Memory B cell (primary cell): ENCODE data around the gene IPO11.

Experiments
- ATAC-seq: fragments of 150-1000 bp; cut with Tn5 transposase; 2 replicates; pipeline ENCODE4 v1.10.0; 2021; ENCODE audit warnings: low read depth, mild to moderate bottlenecking, moderate library complexity
- DNase-seq, 2 donors: peaks; one replicate each; pipeline ENCODE4 v3.0.0; 2022; ENCODE audit warnings: low spot score in 2 of 2
- H3K27ac Mint-ChIP-seq: one replicate; pipeline ENCODE4 v1.8.0; 2022; ENCODE audit warnings: mild to moderate bottlenecking, moderate library complexity, mixed read lengths
- H3K27me3 Mint-ChIP-seq: one replicate; pipeline ENCODE4 v1.8.0; 2022; ENCODE audit warnings: mixed read lengths
- H3K36me3 Mint-ChIP-seq: one replicate; pipeline ENCODE4 v1.8.0; 2022; ENCODE audit warnings: mild to moderate bottlenecking, mixed read lengths
- H3K4me1 Mint-ChIP-seq: one replicate; pipeline ENCODE4 v1.8.0; 2022; ENCODE audit warnings: mixed read lengths
- H3K4me3 Mint-ChIP-seq: one replicate; pipeline ENCODE4 v1.8.0; 2022; ENCODE audit warnings: mild to moderate bottlenecking, moderate library complexity, mixed read lengths
- H3K9me3 Mint-ChIP-seq: one replicate; pipeline ENCODE4 v1.8.0; 2022; ENCODE audit warnings: mixed read lengths

Gene IPO11

DNA sequence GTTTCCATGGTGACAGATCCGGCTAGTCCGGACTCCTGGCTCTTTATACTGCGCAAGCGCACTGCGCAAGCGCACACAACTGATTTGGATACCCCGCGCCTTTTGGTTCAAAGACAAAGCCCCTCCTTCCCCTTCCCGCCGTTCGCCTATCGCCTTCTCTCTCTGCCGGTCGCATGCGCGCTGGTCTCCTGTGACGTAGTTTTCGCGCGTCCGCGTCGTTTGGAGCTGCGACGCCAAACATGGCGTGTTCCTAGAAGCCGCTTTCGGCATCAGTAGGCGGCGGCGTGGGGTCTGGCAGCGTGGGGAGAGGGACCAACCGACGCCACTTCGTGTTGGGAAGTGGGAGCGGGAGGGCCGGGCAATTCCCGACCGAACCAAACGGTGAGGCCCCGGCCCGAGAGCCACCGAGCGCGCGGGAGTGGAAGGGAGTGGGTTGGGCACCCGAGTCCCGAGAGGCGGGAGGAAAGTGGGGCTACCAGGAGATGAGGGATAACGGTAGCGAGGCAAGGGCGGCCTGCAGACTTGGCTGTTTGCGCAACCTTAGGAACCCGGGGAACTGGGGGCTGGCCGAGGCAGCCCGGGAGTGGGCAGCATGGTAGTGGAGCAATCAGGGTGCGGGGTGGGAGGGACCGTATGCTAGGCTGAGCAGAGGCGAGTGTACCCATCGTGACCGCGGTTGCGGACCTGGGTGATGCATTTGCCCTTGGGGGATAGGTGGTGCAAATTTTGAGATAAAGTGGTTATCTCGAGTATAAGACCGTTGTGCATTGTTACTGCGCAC lies at the start of gene IPO11:
Gene IPO11 (plus strand): TSS at position 215 of the 781 bp plus-strand sequence. CDS start 24,517 bp downstream, outside the sequence.
- Mint-ChIP-seq H3K36me3 (no peaks in the 10 kb centered on the region), H3K9me3 (no peaks in the 10 kb centered on the region), H3K4me3 (peak within 1 kb of the TSS; percentile 89), H3K27me3 (no peaks in the 10 kb centered on the region), H3K27ac (peak within 1 kb of the TSS; percentile 90), H3K4me1 (peaks cover 6% of the 10 kb centered on the region)
- DNase-seq (peak; percentile 97 to 99), ATAC-seq (peak; percentile 91)

DNA sequence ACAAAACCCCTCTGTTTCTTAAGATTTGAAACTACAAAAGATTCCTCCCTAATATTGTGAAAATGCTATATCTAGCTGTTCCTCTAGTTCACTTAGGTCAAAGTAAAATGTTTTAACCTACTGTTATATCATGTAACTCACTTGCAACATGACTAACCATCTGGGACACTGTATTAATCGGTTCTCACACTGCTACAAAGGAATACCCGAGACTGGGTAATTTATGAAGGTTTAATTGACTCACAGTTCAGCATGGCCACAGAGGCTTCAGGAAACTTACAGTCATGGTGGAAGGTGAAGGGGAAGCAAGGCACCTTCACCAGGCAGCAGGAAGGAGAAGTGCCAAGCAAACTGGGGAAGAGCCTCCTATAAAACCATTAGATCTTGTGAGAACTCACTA lies 43.5 kb upstream of the IPO11 start:
- H3K27ac Mint-ChIP-seq: peak overlapping the region; percentile 67
- no peak overlapping the region for H3K4me3 Mint-ChIP-seq
- ATAC-seq: no peak
- peaks cover 3% of the 10 kb centered on the region for H3K9me3 Mint-ChIP-seq
- no peaks in the 10 kb centered on the region for H3K27me3 Mint-ChIP-seq
- H3K36me3 Mint-ChIP-seq: peaks cover 22% of the 10 kb centered on the region
- DNase-seq: no peak
- no peaks in the 10 kb centered on the region for H3K4me1 Mint-ChIP-seq

- H3K9me3 Mint-ChIP-seq: no peaks in the 10 kb centered on the region
- no peaks in the 10 kb centered on the region for H3K4me1 Mint-ChIP-seq
- no peak for ATAC-seq
- H3K27ac Mint-ChIP-seq: no peak overlapping the region
- peaks cover 17% of the 10 kb centered on the region for H3K36me3 Mint-ChIP-seq
- H3K27me3 Mint-ChIP-seq: no peaks in the 10 kb centered on the region
- H3K4me3 Mint-ChIP-seq: no peak overlapping the region
- no peak for DNase-seq
These were observed 41.2 kb upstream of the IPO11 start for GRCh38 chr5:62371409-62371808.

- H3K27me3 Mint-ChIP-seq: no peaks in the 10 kb centered on the region
- no peak for DNase-seq
- H3K9me3 Mint-ChIP-seq: no peaks in the 10 kb centered on the region
- no peak overlapping the region for H3K4me3 Mint-ChIP-seq
- no peak overlapping the region for H3K27ac Mint-ChIP-seq
- H3K4me1 Mint-ChIP-seq: no peaks in the 10 kb centered on the region
- ATAC-seq: no peak
- H3K36me3 Mint-ChIP-seq: peaks cover 15% of the 10 kb centered on the region
These were observed 40.0 kb upstream of the IPO11 start for GRCh38 chr5:62372600-62372999.

DNA sequence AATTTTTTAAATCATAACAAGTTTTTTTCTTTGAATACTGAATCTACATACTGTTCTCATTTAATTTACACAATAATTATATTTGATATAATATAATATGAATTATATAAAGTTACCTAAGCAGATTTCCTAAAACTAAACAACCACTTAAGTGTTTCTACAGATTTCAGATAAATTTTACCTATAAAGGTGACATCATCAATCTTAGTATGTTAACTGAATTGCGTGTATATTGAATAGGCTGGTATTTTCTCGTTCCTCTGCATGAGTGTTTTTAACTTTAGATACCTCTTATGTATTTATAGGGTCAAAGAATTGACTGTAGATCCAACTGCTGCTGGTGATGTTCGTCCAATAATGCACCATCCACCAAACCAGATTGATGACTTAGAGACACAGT lies 39.2 kb upstream of the IPO11 start:
- no peak for DNase-seq
- no peaks in the 10 kb centered on the region for H3K27me3 Mint-ChIP-seq
- peaks cover 17% of the 10 kb centered on the region for H3K36me3 Mint-ChIP-seq
- no peaks in the 10 kb centered on the region for H3K4me1 Mint-ChIP-seq
- peak overlapping the region; percentile 35 for H3K27ac Mint-ChIP-seq
- no peak overlapping the region for H3K4me3 Mint-ChIP-seq
- no peak for ATAC-seq
- H3K9me3 Mint-ChIP-seq: no peaks in the 10 kb centered on the region

GRCh38 chr5:62374090-62374489 lies 38.5 kb upstream of the IPO11 start:
- Mint-ChIP-seq H3K27ac (peak overlapping the region; percentile 35), H3K9me3 (no peaks in the 10 kb centered on the region), H3K4me3 (no peak overlapping the region), H3K4me1 (no peaks in the 10 kb centered on the region), H3K36me3 (peaks cover 16% of the 10 kb centered on the region), H3K27me3 (no peaks in the 10 kb centered on the region)
- ATAC-seq (no peak), DNase-seq (no peak)

- no peaks in the 10 kb centered on the region for H3K4me1 Mint-ChIP-seq
- H3K27me3 Mint-ChIP-seq: no peaks in the 10 kb centered on the region
- H3K4me3 Mint-ChIP-seq: no peak overlapping the region
- peaks cover 17% of the 10 kb centered on the region for H3K36me3 Mint-ChIP-seq
- DNase-seq (no peak), ATAC-seq (no peak)
- H3K27ac Mint-ChIP-seq: no peak overlapping the region
- H3K9me3 Mint-ChIP-seq: no peaks in the 10 kb centered on the region
These were observed 36.9 kb upstream of the IPO11 start for GRCh38 chr5:62375627-62376026.

DNA sequence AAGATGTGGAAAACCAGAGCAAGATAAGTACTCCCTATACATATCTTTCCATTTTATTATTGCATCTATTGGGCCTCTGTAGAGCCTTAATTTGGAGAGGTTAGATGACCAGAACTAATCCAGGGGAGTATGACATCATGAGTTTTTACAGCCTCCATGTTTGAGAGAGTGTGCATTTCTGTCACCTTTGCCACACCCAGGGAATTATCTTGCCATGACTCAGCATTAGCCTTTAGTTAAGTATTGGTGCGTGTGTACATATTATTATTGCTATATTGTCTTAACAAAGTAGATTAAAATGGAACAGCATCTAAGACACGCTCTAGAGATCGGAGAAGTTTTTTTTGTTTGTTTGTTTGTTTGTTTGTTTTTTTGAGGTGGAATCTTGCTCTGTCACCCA lies 36.5 kb upstream of the IPO11 start:
- no peak for DNase-seq
- no peak for ATAC-seq
- H3K27ac Mint-ChIP-seq: no peak overlapping the region
- peaks cover 19% of the 10 kb centered on the region for H3K36me3 Mint-ChIP-seq
- H3K27me3 Mint-ChIP-seq: no peaks in the 10 kb centered on the region
- H3K4me3 Mint-ChIP-seq: no peak overlapping the region
- H3K9me3 Mint-ChIP-seq: no peaks in the 10 kb centered on the region
- H3K4me1 Mint-ChIP-seq: no peaks in the 10 kb centered on the region

DNA sequence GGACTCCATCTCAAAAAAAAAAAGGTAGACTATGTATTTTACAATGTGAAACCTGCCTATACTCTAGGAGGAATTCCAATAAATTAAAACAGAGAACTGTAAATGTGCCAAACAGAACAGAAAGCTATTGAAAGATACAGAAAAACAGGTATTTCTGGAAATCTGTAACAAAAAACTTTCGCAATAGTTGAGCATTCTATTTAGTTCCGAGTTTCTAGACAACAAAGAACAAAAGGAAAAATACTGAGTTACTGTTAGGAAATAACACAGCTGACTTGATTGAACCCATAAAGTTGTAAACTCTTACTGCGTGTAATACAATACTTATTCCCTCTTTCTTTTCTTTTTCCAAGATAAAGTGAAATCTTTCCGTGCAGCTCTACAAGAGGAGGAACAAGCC lies 27.4 kb upstream of the IPO11 start:
- Mint-ChIP-seq H3K27me3 (no peaks in the 10 kb centered on the region), H3K4me3 (no peak overlapping the region), H3K27ac (peak overlapping the region; percentile 32), H3K4me1 (no peaks in the 10 kb centered on the region), H3K36me3 (peaks cover 19% of the 10 kb centered on the region), H3K9me3 (no peaks in the 10 kb centered on the region)
- DNase-seq (no peak), ATAC-seq (no peak)

- H3K36me3 Mint-ChIP-seq: peaks cover 17% of the 10 kb centered on the region
These were observed 26.7 kb upstream of the IPO11 start for GRCh38 chr5:62385816-62386400.

GRCh38 chr5:62386824-62387223 lies 25.7 kb upstream of the IPO11 start:
- H3K27ac Mint-ChIP-seq: peak overlapping the region; percentile 68
- ATAC-seq (no peak), DNase-seq (no peak)
- peaks cover 13% of the 10 kb centered on the region for H3K36me3 Mint-ChIP-seq
- no peaks in the 10 kb centered on the region for H3K4me1 Mint-ChIP-seq
- H3K4me3 Mint-ChIP-seq: no peak overlapping the region
- H3K9me3 Mint-ChIP-seq: no peaks in the 10 kb centered on the region
- no peaks in the 10 kb centered on the region for H3K27me3 Mint-ChIP-seq

More at GRCh38 chr5:62385816-62386400, 26.7 kb upstream of the IPO11 start:
- Mint-ChIP-seq H3K4me1 (no peaks in the 10 kb centered on the region), H3K27ac (no peak overlapping the region), H3K4me3 (no peak overlapping the region), H3K27me3 (no peaks in the 10 kb centered on the region), H3K9me3 (no peaks in the 10 kb centered on the region)
- no peak for DNase-seq
- ATAC-seq: no peak

GRCh38 chr5:62395210-62395950 lies 17.2 kb upstream of the IPO11 start:
- Mint-ChIP-seq H3K9me3 (no peaks in the 10 kb centered on the region), H3K4me3 (no peak overlapping the region), H3K27me3 (no peaks in the 10 kb centered on the region), H3K27ac (no peak overlapping the region), H3K4me1 (no peaks in the 10 kb centered on the region), H3K36me3 (peaks cover 20% of the 10 kb centered on the region)
- no peak for DNase-seq
- ATAC-seq: no peak

- peaks cover 5% of the 10 kb centered on the region for H3K36me3 Mint-ChIP-seq
- H3K4me1 Mint-ChIP-seq: peaks cover 17% of the 10 kb centered on the region
- ATAC-seq (peak; percentile 95), DNase-seq (peak; percentile 85 to 89)
- peak within 1 kb of the TSS; percentile 100 for H3K4me3 Mint-ChIP-seq
- H3K27me3 Mint-ChIP-seq: no peaks in the 10 kb centered on the region
- no peaks in the 10 kb centered on the region for H3K9me3 Mint-ChIP-seq
- H3K27ac Mint-ChIP-seq: peak within 1 kb of the TSS; percentile 95
These were observed 8.9 kb upstream of the IPO11 start, which contains the start of gene DIMT1 for GRCh38 chr5:62403411-62404250. DIMT1 (minus strand) TSS chr5:62403905; CDS start chr5:62403772, 133 bp downstream.
